ENCODE results near the gene BPIFA2. TPM values are rescaled to one million over a fixed set of nuclear protein-coding genes. Genes with fewer than 3 reads are reported as not detected.

BPIFA2 gene
- polyA plus RNA-seq, 12 donors = not detected

DNA sequence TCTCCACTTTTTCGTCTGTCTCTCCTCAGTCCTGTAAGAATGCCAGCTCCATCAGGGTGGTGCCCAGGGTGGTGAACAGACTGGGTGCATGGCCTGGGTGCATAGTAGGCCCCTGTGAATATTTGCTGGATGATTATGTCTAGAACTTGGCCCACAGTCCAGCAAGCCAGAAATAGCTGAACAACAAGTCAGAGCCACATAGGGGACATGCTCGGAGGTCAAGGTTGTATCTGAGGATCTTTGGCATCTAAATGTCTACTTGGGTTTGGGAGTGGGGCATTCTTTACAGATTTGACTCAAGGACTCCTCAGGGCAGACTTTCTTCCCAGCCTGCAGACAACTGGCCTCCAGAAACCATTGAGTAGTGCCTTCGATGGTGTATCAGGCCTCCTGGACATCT is 31.1 kb downstream of the BPIFA2 start:
- DNase-seq = no peak

- no peak for DNase-seq
These were observed 34.5 kb downstream of the BPIFA2 start for GRCh38 chr20:33202451-33202850.

- DNase-seq = no peak
These were observed 35.5 kb downstream of the BPIFA2 start for GRCh38 chr20:33203444-33203843.

GRCh38 chr20:33209789-33210188 is 41.8 kb downstream of the BPIFA2 start:
- peak; percentile 80 for DNase-seq

DNA sequence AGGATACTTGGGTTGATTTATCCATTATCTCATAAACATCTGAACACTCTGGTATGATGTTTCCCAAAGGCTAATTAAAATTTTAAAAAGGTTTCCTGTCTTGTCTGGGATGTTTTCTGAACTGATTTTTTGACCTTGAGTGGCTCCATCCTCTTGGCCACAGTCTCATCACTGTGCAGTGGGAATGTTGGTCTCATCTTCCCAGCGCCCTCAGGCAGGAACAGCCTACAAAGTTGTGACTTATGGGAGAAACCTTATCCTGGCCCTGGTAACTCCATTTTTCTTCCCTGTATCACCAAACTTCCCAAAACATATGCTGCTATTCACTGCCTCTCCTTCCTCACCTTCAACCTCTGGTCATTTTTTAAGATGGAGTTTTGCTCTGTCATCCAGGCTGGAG is 42.4 kb downstream of the BPIFA2 start:
- DNase-seq = no peak

- no peak for DNase-seq
These were observed 44.0 kb downstream of the BPIFA2 start for GRCh38 chr20:33211817-33212424.

DNA sequence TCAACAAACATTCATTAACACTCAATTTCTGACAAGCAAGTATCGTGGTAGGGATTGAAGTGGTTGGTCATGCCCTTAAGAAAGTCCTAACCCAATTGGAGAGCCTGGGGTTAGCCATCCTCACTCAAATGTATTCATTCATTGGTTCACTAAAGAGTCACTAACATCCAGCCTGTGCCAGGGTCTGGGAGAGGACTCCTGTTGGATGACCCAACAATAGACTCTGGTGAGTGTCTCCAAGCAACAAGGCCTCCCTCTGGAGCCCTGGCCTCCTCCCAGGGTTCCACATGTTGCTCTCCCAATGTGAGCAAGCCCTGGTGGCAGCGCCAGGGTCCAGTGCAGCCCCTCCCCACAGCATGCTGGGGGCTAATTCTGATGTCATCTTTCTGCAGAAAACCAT is 49.1 kb downstream of the BPIFA2 start, which contains the start of gene BPIFA3:
Gene BPIFA3, plus strand, starts transcription at position 301 of the 400 bp plus-strand sequence. CDS start 185 bp downstream, outside the sequence.
- DNase-seq = no peak

DNA sequence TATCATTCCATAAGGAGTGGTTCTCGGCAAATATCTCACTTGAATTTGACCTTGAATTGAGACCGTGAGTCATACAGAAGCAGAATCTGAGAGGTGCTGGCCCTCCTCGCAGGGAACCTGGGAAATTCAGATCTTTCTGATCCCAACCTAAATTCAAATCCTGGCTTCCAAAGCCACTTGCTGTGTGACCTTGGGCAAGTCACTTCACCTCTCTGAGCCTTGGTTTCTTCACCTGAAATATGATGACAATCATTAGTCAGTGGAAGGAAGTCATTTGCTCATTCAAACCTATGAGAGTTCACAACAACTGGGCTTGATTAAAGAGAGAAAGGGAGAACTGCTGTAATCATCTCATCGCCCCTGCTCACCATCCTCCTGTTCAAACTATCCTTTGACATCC is 56.4 kb downstream of the BPIFA2 start:
- no peak for DNase-seq

GRCh38 chr20:33229843-33230242 is 61.9 kb downstream of the BPIFA2 start:
- no peak for DNase-seq

Other genes starting within 250 kb of the BPIFA2 start
- gene SUN5, start 163.7 kb upstream of the BPIFA2 start, polyA plus RNA-seq (ENCODE audit: insufficient read length in 12 of 12) = not detected
- gene BPIFB2, start 160.5 kb upstream of the BPIFA2 start, polyA plus RNA-seq (ENCODE audit: insufficient read length in 12 of 12) = not detected
- not detected for gene BPIFB6, start 136.5 kb upstream of the BPIFA2 start, polyA plus RNA-seq (ENCODE audit: insufficient read length in 12 of 12)
- under 1 TPM in 3 of 12 donors, not detected in 9; 0.13 to 0.16 (median 0.14) TPM for gene BPIFB3, start 114.3 kb upstream of the BPIFA2 start, polyA plus RNA-seq (ENCODE audit: insufficient read length in 12 of 12)
- gene BPIFB4, start 88.5 kb upstream of the BPIFA2 start, polyA plus RNA-seq (ENCODE audit: insufficient read length in 12 of 12) = under 1 TPM in 5 of 12 donors, not detected in 7; 0.11 to 0.29 (median 0.14) TPM
- gene BPIFA3, start 49.2 kb downstream of the BPIFA2 start, polyA plus RNA-seq (ENCODE audit: insufficient read length in 12 of 12) = not detected
- gene BPIFA1, start 67.8 kb downstream of the BPIFA2 start, polyA plus RNA-seq (ENCODE audit: insufficient read length in 12 of 12) = not detected
- gene BPIFB1, start 115.1 kb downstream of the BPIFA2 start, polyA plus RNA-seq (ENCODE audit: insufficient read length in 12 of 12) = under 1 TPM in 2 of 12 donors, not detected in 10; 0.09 to 0.14 TPM
- gene CDK5RAP1, start 233.4 kb downstream of the BPIFA2 start, polyA plus RNA-seq (ENCODE audit: insufficient read length in 12 of 12) = 10 to 100 TPM in 11 of 12 donors, not detected in 1; 16.1 to 31.4 (median 23.8) TPM

Measured in muscle of arm (tissue), 12 donors.